ENCODE results near the gene REPS1.
"Not testable (repeated sequence)": the region's sequence is repeated elsewhere in the genome, so short reads cannot be mapped to it uniquely, and the experiment has no call there.

REPS1 gene

GRCh38 chr6:138970856-138971425 lies 17.1 kb downstream of the REPS1 start:
- DNase-seq: no peak

DNA sequence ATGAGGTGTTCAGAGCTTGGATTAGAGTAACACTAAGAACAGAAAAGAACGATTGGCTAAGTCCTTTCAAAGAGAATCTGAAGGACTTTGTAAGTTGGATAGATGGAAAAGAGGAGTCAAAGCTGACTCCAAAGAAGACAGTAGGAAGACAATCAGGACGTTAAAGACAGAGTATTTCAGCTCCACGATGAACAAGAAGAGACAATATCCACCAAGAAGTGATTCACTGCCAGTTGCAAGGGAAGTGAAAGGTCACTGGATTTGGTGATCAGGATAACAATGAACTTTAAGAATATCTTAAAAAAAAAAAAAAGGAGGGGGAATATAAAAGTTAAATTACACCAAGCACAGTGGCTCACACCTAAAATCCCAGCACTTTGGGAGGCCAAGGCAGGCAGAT lies 17.9 kb downstream of the REPS1 start:
- DNase-seq: no peak

DNA sequence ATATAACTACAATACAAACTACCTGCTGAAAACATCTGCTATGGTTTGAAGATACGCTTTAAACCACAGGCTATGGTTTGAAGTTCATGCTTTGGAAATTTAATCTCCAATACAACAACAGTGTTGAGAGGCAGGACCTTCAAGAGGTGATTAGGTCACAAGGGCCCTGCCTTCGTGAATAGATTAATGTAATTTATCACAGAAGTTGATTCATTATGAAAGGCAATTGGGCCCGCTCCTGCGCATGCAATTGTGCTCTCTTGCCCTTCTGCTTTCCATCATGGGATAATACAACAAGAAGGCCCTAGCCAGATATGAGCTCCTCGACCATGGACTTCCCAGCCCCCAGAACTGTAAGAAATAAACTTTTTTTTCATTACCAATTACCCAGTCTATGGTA lies 21.2 kb downstream of the REPS1 start:
- no peak for DNase-seq

GRCh38 chr6:138965971-138966370 lies 22.1 kb downstream of the REPS1 start:
- DNase-seq: no peak

- DNase-seq: no peak
Measured at GRCh38 chr6:138965291-138965874, 22.7 kb downstream of the REPS1 start.

- DNase-seq: no peak
Measured at GRCh38 chr6:138964012-138964411, 24.0 kb downstream of the REPS1 start.

- DNase-seq: no peak
Measured at GRCh38 chr6:138963531-138963930, 24.5 kb downstream of the REPS1 start.

DNA sequence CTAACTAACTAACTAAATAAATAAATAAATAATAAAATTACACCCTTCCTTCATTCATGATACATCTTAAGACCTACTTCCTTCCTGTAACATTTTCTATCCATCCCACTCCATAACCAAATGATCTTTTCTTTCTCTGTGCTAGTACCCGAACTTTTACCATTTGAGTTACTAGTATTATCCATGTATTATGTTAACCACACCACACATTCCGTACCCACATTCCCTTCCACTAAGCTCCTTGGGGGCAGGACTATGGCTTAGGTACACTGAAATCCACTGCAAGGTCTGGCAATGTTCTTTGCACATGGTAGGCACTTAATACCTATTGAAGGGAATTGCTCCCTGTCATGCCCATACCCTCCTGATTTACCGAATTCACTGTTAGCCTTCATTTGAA lies 24.9 kb downstream of the REPS1 start:
- no peak for DNase-seq

DNA sequence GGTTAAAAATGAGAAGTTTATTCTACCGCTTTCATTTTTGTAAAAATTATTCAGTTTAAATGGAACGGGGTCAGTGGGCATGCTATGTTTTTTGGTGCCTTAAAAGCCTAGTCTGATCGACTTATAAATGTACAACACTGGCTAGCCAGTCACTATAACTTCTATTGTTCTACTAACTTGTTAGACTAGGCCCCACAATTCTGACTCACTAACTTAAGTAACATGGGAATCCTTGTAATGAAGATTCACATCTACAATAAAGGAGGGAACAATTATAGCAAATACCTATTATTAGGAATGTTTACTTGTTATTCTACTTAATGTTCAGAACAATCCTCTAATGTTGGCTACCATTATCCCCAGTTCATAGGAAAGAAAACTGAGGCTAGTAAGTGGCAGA lies 28.5 kb downstream of the REPS1 start:
- no peak for DNase-seq

GRCh38 chr6:138958595-138958994 lies 29.5 kb downstream of the REPS1 start:
- no peak for DNase-seq

GRCh38 chr6:138957903-138958302 lies 30.1 kb downstream of the REPS1 start:
- no peak for DNase-seq

DNA sequence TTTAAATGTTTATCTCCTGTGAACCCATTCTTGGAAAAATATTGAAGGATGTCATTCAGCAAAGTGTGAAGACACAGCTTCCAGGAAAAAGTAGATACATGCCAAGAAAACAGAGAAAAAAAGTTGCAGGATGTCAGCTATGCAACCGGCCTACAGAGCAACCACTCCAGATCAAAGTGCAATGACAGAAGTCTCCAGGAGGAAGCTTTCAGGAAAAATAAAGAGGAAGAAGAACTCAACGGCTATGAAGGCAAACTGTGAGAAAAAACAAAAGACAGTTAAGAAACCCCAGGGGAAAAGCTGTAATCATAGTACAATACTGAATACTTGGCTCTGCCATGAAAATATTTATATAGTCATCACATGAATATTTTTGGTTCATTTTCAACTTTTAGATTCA lies 30.6 kb downstream of the REPS1 start:
- DNase-seq: no peak

GRCh38 chr6:138956244-138956924 lies 31.7 kb downstream of the REPS1 start:
- no peak for DNase-seq

DNA sequence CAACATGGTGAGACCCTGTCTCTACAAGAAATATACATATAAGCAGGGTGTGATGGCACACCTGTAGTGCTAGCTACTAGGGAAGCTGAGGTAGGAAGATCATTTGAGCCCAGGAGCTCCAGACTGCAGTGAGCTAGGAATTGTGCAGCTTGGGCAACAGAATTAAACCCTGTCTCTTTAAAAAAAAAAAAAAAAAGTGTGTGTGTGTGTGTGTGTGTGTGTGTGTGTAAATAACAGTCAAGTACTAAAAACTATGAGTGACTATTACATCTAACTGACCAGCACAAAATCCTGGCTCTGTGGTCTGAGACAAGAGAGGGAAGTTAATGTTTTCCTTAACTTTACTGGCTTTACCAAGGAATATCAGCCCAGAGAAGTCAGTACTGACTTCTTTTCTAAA lies 32.8 kb downstream of the REPS1 start:
- DNase-seq: no peak

DNA sequence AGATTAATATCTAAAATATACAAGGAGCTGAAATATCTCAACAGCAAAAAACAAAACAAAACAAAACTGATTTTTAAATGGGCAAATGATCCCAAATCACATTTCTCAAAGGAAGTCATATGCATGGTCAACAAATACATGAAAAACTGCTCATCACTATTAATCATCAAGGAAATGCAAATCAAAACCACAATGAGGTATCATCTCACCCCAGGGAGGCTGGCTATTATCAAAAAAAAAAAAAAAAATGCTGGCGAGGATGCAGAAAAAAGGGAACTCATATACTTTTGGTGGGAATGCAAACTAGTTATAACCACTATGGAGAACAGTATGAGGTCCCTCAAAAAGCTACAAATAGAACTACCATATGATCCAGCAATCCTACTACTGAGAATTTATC lies 34.6 kb downstream of the REPS1 start:
- no peak for DNase-seq

DNA sequence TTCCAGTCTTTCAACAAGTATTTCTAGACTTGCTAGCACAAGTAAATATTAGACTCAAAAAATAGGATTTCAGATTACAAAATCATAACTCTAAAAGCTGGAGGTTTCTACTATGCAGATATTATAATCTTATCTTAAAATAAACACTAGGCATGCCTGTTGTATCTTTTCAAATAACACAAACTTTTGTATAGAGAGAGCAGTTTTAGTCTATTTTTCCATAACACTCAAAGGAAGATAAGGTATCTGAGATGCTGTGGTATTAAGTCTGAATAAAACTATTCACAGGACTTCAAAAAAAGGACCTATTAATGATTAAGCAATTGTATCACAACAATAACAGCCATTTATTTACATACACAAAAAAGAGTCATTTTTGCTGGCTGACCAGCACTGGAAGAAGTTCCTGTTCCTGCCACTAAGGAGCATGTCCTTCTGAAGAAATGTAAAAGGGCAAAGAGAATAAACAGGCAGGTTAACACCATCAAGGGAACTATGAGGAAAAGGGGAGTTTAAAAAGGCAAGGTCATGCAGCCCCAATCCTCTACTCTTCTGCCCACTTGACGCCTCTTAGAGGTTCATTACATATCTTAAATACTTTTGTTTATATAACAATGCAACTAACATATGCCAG lies 39.4 kb downstream of the REPS1 start:
- no peak for DNase-seq

DNA sequence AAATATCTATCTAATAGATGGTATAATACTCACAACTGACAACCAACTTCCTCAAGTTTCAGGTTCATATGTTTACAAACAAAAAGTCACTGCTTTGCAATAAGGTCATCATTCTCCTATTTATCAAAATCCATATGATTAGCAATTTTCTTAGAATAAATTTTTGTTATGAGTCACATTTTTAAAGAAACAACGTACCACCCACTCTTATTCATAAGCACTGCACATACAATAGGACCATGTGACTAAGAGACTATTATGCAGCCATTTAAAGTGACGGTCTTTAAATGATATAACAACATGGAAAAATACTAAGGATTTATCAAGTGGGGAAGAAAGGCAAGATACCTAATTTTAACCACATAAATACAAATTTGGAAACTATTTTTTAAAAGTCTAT lies 40.0 kb downstream of the REPS1 start:
- DNase-seq: no peak

DNA sequence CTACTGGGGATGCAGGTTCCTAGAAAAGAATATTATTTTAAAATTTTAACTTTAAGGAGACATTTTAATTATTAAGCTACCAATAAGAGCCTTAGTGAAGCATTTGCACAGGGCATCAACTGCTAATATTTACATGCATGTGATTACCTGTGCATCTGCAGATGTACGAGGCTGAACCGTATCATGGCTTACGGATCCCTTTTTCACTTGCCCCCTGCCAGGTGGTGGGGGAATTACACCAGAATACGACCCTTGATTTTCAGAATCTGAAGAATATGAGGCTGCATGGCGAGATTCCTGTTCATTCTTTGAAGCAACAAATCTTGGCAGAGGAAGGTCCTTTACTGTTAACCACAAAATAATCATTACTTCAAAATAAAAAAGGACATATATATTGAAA lies 42.7 kb downstream of the REPS1 start:
- no peak for DNase-seq

DNA sequence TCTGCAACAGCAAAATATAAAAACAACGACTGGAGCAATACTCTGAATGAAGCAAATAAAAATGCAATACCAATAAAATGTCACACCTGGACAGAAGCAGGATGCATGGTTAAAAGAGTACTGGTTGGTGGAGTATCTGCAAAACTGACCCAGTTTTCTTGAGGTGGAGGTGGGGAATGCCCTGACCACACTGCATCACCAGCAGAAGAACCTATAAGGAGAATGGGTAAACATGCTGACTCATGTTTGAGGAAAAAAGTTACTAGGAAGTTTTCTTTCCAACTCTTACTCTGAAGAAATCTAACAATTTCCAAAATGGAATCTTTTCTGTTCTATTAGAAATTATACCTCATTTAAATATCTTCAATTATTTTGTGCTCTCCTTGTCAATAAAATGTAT lies 43.6 kb downstream of the REPS1 start:
- DNase-seq: no peak

DNA sequence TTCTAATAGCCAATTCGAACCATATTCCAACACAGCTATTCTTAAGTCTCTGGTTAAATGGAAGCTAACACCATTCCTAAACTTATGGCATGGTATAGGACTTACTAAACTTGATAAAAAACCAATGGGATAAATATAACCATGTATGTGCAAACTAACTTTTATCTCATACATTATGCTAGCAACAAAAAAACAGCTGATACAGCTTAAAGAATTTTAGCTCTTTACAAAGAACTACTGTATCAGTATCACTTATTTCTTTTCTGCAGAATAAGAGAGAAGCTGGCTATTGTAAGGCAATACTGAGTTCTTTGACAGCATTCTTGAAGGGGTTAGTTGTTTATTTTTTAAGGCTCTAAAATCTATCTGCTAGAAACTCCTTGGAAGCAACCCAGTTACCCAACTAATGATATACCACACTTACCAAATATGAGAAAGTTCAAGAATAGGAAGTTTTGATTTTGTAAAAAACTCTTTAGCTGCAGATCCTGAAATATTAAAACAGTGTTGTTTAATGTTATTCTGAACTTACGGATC lies 44.9 kb downstream of the REPS1 start:
- DNase-seq: no peak

DNA sequence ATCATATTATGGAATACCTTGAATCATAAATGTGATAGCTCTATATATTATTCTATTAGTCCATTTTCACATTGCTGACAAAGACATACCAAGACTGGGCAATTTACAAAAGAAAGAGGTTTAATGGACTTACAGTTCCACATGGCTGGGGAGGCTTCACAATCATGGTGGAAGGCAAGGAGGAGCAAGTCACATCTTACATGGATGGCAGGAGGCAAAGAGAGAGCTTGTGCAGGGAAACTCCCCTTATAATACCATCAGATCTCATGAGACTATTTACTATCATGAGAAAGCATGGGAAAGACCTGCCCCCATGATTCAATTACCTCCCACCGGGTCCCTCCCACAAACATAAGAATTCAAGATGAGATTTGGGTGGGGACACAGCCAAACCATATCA lies 51.2 kb downstream of the REPS1 start:
- not testable (repeated sequence) for DNase-seq

GRCh38 chr6:138931660-138932059 lies 56.4 kb downstream of the REPS1 start:
- no peak for DNase-seq

DNA sequence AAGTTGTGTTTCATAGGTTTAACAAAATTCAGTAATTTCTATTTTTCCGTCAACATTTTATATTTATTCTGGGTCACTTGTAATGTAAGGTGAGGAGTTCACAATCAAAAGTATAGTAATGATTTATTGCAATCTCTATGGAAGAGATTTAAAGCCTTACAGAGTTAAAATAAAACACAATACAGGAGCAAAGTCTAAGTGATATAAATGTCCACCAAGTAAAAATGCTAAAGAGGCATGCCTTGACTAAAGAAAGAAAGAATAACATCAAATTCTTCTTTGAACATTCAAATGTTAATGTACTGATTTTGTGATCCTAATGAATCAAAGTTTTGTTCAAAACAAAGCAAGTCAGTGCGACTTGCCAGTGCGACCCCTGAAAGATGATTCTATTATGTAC lies 61.5 kb downstream of the REPS1 start:
- no peak for DNase-seq

GRCh38 chr6:138925806-138926205 lies 62.2 kb downstream of the REPS1 start:
- no peak for DNase-seq
